Measurements from ENCODE around the gene DNAH7.

The DNAH7 gene

DNA sequence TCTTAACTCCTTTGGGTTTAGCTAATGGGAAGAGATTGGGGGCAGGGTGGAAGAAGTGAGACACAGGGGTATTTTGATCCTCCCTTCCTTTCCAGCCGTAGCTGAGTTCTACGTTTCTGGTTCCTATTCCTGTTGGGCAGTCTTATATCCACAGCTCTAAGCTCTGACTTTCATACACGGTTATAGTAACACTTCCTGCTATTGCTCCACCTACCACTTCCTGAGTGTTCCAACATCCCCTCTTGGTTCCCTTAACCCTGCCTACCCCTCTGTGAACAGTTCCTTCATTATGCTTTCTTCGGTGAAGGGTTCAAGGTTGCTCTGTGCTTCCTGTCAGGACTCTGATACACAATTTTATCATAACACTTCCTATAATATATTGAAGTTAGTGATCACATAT is 205.1 kb downstream of the DNAH7 start:
- DNase-seq (ENCODE audit: low spot score), result no peak
- TF ChIP-seq, protein P1, sequence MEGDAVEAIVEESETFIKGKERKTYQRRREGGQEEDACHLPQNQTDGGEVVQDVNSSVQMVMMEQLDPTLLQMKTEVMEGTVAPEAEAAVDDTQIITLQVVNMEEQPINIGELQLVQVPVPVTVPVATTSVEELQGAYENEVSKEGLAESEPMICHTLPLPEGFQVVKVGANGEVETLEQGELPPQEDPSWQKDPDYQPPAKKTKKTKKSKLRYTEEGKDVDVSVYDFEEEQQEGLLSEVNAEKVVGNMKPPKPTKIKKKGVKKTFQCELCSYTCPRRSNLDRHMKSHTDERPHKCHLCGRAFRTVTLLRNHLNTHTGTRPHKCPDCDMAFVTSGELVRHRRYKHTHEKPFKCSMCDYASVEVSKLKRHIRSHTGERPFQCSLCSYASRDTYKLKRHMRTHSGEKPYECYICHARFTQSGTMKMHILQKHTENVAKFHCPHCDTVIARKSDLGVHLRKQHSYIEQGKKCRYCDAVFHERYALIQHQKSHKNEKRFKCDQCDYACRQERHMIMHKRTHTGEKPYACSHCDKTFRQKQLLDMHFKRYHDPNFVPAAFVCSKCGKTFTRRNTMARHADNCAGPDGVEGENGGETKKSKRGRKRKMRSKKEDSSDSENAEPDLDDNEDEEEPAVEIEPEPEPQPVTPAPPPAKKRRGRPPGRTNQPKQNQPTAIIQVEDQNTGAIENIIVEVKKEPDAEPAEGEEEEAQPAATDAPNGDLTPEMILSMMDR (IDR thresholded peaks at IDR 0.05; ENCODE audit: extremely low read depth, missing control alignments), result no peak

DNA sequence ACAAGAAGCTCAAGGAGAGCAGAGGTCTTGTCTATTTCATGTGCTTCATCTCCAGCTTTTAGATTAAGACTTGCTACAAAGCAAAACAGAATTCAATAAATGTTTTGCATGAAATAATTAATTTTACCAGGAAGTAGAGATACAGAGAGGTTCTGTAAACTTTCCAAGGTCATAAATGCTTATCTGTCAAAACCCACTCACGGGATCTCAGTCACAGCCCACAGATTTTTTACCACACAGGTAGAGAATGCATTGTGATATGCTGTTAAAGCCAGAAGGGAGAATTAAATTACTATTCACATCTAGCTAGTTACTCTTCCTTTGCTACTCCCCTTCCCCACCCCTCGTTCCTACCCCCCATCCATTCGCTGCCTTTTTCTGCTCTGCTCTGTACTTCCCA is 205.5 kb downstream of the DNAH7 start:
- DNase-seq (ENCODE audit: low spot score), result no peak
- TF ChIP-seq, protein P1 (IDR thresholded peaks at IDR 0.05; ENCODE audit: extremely low read depth, missing control alignments), result no peak

DNA sequence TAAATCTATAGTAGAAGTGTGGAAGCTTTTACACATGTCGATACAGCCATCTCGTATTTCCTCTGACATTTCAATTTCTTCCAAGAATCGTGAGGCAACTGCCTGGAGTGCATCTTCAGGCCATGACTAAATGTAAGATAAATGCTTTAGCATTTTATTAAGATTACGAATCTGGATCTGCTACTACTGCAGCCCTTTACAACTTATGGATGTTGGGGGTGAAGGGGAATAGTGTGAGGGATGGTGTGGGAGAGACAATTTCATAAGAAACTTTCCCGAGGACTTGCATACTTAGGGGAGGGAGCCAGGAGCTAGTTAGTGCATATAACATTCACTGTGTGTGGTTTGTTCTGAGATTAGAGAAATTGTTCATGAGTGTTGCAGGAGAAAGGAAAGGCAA is 206.8 kb downstream of the DNAH7 start:
- TF ChIP-seq, protein P1 (IDR thresholded peaks at IDR 0.05; ENCODE audit: extremely low read depth, missing control alignments), result no peak
- no peak for DNase-seq (ENCODE audit: low spot score)

GRCh38 chr2:195859513-195859912 is 209.1 kb downstream of the DNAH7 start:
- TF ChIP-seq, protein P1 (IDR thresholded peaks at IDR 0.05; ENCODE audit: extremely low read depth, missing control alignments), result no peak
- DNase-seq (ENCODE audit: low spot score), result no peak

DNA sequence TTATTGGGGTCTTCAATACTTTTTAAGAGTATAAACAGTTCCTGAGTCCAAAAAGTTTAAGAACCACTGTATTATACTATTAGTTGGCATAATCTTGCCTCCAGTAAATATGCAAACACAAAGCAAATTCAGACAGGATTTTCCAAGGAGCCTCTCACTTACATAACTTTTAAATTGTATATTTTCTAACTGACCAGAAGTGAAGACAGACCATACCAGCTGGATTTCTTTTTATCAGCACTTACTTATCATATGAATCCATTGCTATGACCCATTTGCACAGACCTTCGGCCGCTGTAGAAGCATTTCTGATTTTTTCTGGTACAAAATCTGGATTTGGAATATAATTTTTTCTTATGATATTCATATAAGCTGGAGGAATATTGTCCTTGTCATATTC is 211.5 kb downstream of the DNAH7 start:
- no peak for DNase-seq (ENCODE audit: low spot score)
- TF ChIP-seq, protein P1 (IDR thresholded peaks at IDR 0.05; ENCODE audit: extremely low read depth, missing control alignments), result no peak

DNA sequence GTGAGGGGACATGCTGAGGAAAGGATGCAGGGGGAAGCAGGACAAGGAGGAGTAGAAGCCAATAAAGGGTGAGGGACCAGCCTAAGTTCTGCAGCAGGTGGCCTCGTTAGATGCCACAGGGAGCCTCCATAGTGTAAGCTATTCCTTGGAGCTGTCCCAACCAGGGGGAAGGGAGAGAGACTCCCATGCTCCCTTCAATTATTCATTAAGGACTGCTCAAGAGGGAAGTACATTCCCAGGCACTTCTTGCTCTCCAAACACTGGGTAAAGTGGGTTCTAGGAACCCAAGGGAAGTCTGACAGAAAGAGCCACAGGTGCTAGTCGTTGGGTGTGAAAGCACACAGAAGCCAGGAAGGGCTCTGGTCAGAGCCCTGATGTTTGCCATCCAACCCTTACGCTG is 217.9 kb downstream of the DNAH7 start:
- no peak for DNase-seq (ENCODE audit: low spot score)
- TF ChIP-seq, protein P1 (IDR thresholded peaks at IDR 0.05; ENCODE audit: extremely low read depth, missing control alignments), result no peak

GRCh38 chr2:195848119-195848899 is 220.3 kb downstream of the DNAH7 start:
- TF ChIP-seq, protein P1 (IDR thresholded peaks at IDR 0.05; ENCODE audit: extremely low read depth, missing control alignments), result no peak
- DNase-seq (ENCODE audit: low spot score), result no peak

Data from GM20000 (cell line).